ENCODE data around the gene AHR. TPM values are rescaled to one million over a fixed set of nuclear protein-coding genes. Genes with fewer than 3 reads are reported as not detected.

The AHR gene
- total and polyA plus RNA-seq, 2 donors (not counting 3 experiments of a cell fraction or from before 2014, with no cell fraction given) = 4.8 to 31.8 TPM

GRCh38 chr7:17311952-17312351 lies 13.5 kb downstream of the AHR start:
- ChIA-PET CTCF (interaction anchor here (1.1 to 6.1 kb wide), 4 partner anchors 10 to 371 kb away, joined by 3 to 57 read pairs (median 4); no protein-coding TSS in a partner anchor), POLR2A (no interaction called here)
- no TSS peak for BruUV-seq (replicated peaks)
- Histone ChIP-seq H3K27me3 (ENCODE audit: control insufficient read depth in 2 of 2, insufficient read depth in 2 of 2, low read length in 2 of 2) (no peaks in the 10 kb centered on the region), H3K9me3 (replicated peaks; ENCODE audit: control insufficient read depth, insufficient read depth, low read length) (no peaks in the 10 kb centered on the region), H3K27ac (ENCODE audit: insufficient read depth, low read depth, low read length) (no peak overlapping the region), H3K9me1 (replicated peaks; ENCODE audit: control insufficient read depth, extremely low read depth, insufficient read depth, low read length) (no peaks in the 10 kb centered on the region), H3K79me2 (ENCODE audit: control insufficient read depth, insufficient read depth, low read length) (peaks cover 46% of the 10 kb centered on the region), H3K36me3 (ENCODE audit: control insufficient read depth in 2 of 2, extremely low read depth in 1 of 2, insufficient read depth in 2 of 2, low read length in 2 of 2) (peaks cover 0 to 3% of the 10 kb centered on the region in 2 experiments), H3K4me1 (ENCODE audit: control insufficient read depth, extremely low read depth, insufficient read depth, low read length) (peaks cover 33% of the 10 kb centered on the region), H3K4me3 (replicated peaks in 1 of 3; ENCODE audit: insufficient read depth in 1 of 3, low read depth in 1 of 3, low read length in 3 of 3) (no peak overlapping the region), H4K20me1 (replicated peaks; ENCODE audit: control insufficient read depth, extremely low read depth, insufficient read depth, low read length) (no peaks in the 10 kb centered on the region), H3K4me2 (ENCODE audit: insufficient read depth, low read length) (no peak overlapping the region), H2AFZ (ENCODE audit: low read depth, low read length) (no peak overlapping the region), H3K9ac (replicated peaks; ENCODE audit: extremely low read depth, insufficient read depth, low read length) (no peak overlapping the region)
- DNase-seq (ENCODE audit: low read depth, low spot score) (no peak), FAIRE-seq (no peak)
- TF ChIP-seq MYC (IDR thresholded peaks at IDR 0.05; ENCODE audit: low read depth, low read length) (no peak), GATA2 (IDR thresholded peaks at IDR 0.05; ENCODE audit: insufficient read depth, insufficient read length, low read depth, low read length) (no peak), MAX (IDR thresholded peaks at IDR 0.05; ENCODE audit: insufficient read depth, insufficient read length) (no peak), FOS (IDR thresholded peaks at IDR 0.05; ENCODE audit: borderline replicate concordance, insufficient read depth, low read length) (no peak), EZH2 (IDR thresholded peaks at IDR 0.05; ENCODE audit: borderline replicate concordance, low read depth, low read length, severe bottlenecking) (no peak), CTCF (IDR thresholded peaks at IDR 0.05; ENCODE audit: extremely low read depth in 1 of 2, insufficient read depth in 1 of 2, low read depth in 1 of 2, low read length in 2 of 2) (no peak), POLR2AphosphoS5 (IDR thresholded peaks at IDR 0.05; ENCODE audit: insufficient read depth, low read depth, low read length) (no peak), JUN (IDR thresholded peaks at IDR 0.05; ENCODE audit: borderline replicate concordance, insufficient read depth, insufficient read length, low read depth) (no peak), POLR2A (IDR thresholded peaks at IDR 0.05; ENCODE audit: low read depth, low read length) (no peak)
- intact Hi-C loops (cut with micrococcal nuclease) = no loop called here
- dilution Hi-C loops (cut with MboI; ENCODE audit: extremely low pct_ligation_motif_present, low sequenced_read_pairs) = no loop called here

All from endothelial cell of umbilical vein (primary cell).